Right renal cortex interstitium (tissue), 3 donors: ENCODE results near the gene ADAM17. TPM values are rescaled to one million over a fixed set of nuclear protein-coding genes. Genes with fewer than 3 reads are reported as not detected.

Source experiments
- polyA plus RNA-seq, 3 donors: library from polyadenylated mRNA; unstranded; fragments of 120-200 nt; gene quantifications; one replicate each; pipeline ENCODE4 v1.2.1, GENCODE V29; 2013; ENCODE audit not compliant: insufficient read length in 3 of 3

Gene ADAM17
- polyA plus RNA-seq, 3 donors, result 38.6 to 41.7 (median 39.6) TPM

Other genes with a start within 250 kb of the ADAM17 start
- gene ITGB1BP1, start 132.3 kb downstream of the ADAM17 start, polyA plus RNA-seq, result 10 to 100 TPM; 66.0 to 86.4 (median 73.3) TPM
- gene CPSF3, start 132.2 kb downstream of the ADAM17 start, polyA plus RNA-seq, result 10 to 100 TPM; 62.7 to 63.6 (median 63.1) TPM
- gene IAH1, start 81.3 kb downstream of the ADAM17 start, polyA plus RNA-seq, result 10 to 100 TPM; 44.4 to 50.0 (median 49.5) TPM
- 100 to 1,000 TPM; 463 to 476 (median 473) TPM for gene YWHAQ, start 75.2 kb upstream of the ADAM17 start, polyA plus RNA-seq